ENCODE results near the gene PGBD5.

The PGBD5 gene

GRCh38 chr1:230274254-230274653, 151.9 kb downstream of the PGBD5 start:
- Histone ChIP-seq H2AK5ac (ENCODE audit: low read depth, low read length) (no peak overlapping the region), H2AFZ (ENCODE audit: low read length) (no peak overlapping the region), H4K8ac (ENCODE audit: low read depth, low read length) (no peak overlapping the region), H3K4me3 (ENCODE audit: low read length in 2 of 2) (no peak overlapping the region), H2BK5ac (ENCODE audit: low read length) (no peak overlapping the region), H3K27me3 (ENCODE audit: control insufficient read depth in 3 of 3, insufficient read depth in 3 of 3, low read depth in 1 of 3, low read length in 3 of 3) (no peaks in the 10 kb centered on the region), H2BK12ac (ENCODE audit: low read length) (no peak overlapping the region), H2BK15ac (ENCODE audit: low read length) (no peak overlapping the region), H3K4me1 (ENCODE audit: control insufficient read depth in 2 of 2, insufficient read depth in 1 of 2, low read depth in 1 of 2, low read length in 2 of 2) (peaks cover 11 to 20% of the 10 kb centered on the region in 2 donors), H4K91ac (ENCODE audit: low read depth, low read length, poor library complexity) (no peak overlapping the region), H3K4ac (ENCODE audit: low read length) (no peak overlapping the region), H3K79me1 (ENCODE audit: low read depth, low read length) (peaks cover 2% of the 10 kb centered on the region), H3K9ac (ENCODE audit: low read depth, low read length, poor library complexity) (no peak overlapping the region), H3K27ac (replicated peaks; ENCODE audit: low read length) (no peak overlapping the region), H3K9me3 (replicated peaks in 1 of 2; ENCODE audit: control insufficient read depth in 2 of 2, insufficient read depth in 1 of 2, low read depth in 1 of 2, low read length in 2 of 2) (no peaks in the 10 kb centered on the region), H3K14ac (ENCODE audit: low read length) (no peak overlapping the region), H3K4me2 (ENCODE audit: insufficient read depth, low read length, poor library complexity, severe bottlenecking) (no peak overlapping the region), H3K36me3 (replicated peaks in 1 of 2; ENCODE audit: control insufficient read depth in 2 of 2, insufficient read depth in 2 of 2, low read length in 2 of 2) (peaks cover 3 to 38% of the 10 kb centered on the region in 2 donors), H3K23ac (ENCODE audit: low read depth, low read length, poor library complexity) (no peak overlapping the region), H2BK120ac (ENCODE audit: low read depth, low read length) (no peak overlapping the region), H3K18ac (ENCODE audit: low read length) (no peak overlapping the region)
- no CpG with 5 or more reads among the region's 15 CpGs for WGBS, 2 donors (ENCODE audit: extremely low coverage in 2 of 2, insufficient read length in 2 of 2, insufficient replicate concordance in 1 of 2)
- no peak for DNase-seq (ENCODE audit: low spot score)

- no peak overlapping the region for H2AK5ac ChIP-seq (ENCODE audit: low read depth, low read length)
- H3K4me1 ChIP-seq (ENCODE audit: control insufficient read depth in 2 of 2, insufficient read depth in 1 of 2, low read depth in 1 of 2, low read length in 2 of 2), result peaks cover 13 to 17% of the 10 kb centered on the region in 2 donors
- no peak overlapping the region for H3K14ac ChIP-seq (ENCODE audit: low read length)
- no peak overlapping the region for H3K9ac ChIP-seq (ENCODE audit: low read depth, low read length, poor library complexity)
- H3K27me3 ChIP-seq (ENCODE audit: control insufficient read depth in 3 of 3, insufficient read depth in 3 of 3, low read depth in 1 of 3, low read length in 3 of 3), result no peaks in the 10 kb centered on the region
- no peak overlapping the region for H2BK120ac ChIP-seq (ENCODE audit: low read depth, low read length)
- DNase-seq (ENCODE audit: low spot score), result no peak
- no peaks in the 10 kb centered on the region for H3K9me3 ChIP-seq (replicated peaks in 1 of 2; ENCODE audit: control insufficient read depth in 2 of 2, insufficient read depth in 1 of 2, low read depth in 1 of 2, low read length in 2 of 2)
- H2AFZ ChIP-seq (ENCODE audit: low read length), result no peak overlapping the region
- H3K79me1 ChIP-seq (ENCODE audit: low read depth, low read length), result peaks cover 2% of the 10 kb centered on the region
- no peak overlapping the region for H2BK15ac ChIP-seq (ENCODE audit: low read length)
- no peak overlapping the region for H3K23ac ChIP-seq (ENCODE audit: low read depth, low read length, poor library complexity)
- no peak overlapping the region for H3K18ac ChIP-seq (ENCODE audit: low read length)
- no peak overlapping the region for H3K4me2 ChIP-seq (ENCODE audit: insufficient read depth, low read length, poor library complexity, severe bottlenecking)
- H4K8ac ChIP-seq (ENCODE audit: low read depth, low read length), result no peak overlapping the region
- H4K91ac ChIP-seq (ENCODE audit: low read depth, low read length, poor library complexity), result no peak overlapping the region
- H2BK12ac ChIP-seq (ENCODE audit: low read length), result no peak overlapping the region
- H2BK5ac ChIP-seq (ENCODE audit: low read length), result no peak overlapping the region
- no CpG with 5 or more reads among the region's 7 CpGs for WGBS, 2 donors (ENCODE audit: extremely low coverage in 2 of 2, insufficient read length in 2 of 2, insufficient replicate concordance in 1 of 2)
- no peak overlapping the region for H3K4me3 ChIP-seq (ENCODE audit: low read length in 2 of 2)
- H3K4ac ChIP-seq (ENCODE audit: low read length), result no peak overlapping the region
- no peak overlapping the region for H3K27ac ChIP-seq (replicated peaks; ENCODE audit: low read length)
- peaks cover 3 to 31% of the 10 kb centered on the region in 2 donors for H3K36me3 ChIP-seq (replicated peaks in 1 of 2; ENCODE audit: control insufficient read depth in 2 of 2, insufficient read depth in 2 of 2, low read length in 2 of 2)
These were observed 152.9 kb downstream of the PGBD5 start for GRCh38 chr1:230273141-230273710.

DNA sequence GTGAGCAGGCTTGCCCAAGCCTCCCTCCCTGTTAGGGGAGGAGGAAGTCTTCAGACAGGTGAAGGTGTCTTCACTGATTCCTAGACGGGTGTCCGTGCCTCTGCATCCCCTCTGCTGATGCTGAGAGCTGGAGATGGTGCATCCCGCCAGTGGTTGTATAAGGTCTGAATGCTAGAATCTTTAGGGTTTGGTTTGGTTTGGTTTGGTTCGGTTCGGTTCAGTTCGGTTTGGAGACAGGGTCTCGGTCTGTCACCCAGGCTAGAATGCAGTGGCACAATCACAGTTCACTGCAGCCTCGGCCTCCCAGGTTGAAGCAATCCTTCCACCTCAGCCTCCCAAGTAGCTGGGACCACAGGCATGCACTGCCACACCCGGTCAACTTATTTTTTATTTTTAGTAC, 153.6 kb downstream of the PGBD5 start:
- H3K4me2 ChIP-seq (ENCODE audit: insufficient read depth, low read length, poor library complexity, severe bottlenecking), result no peak overlapping the region
- H3K9me3 ChIP-seq (replicated peaks in 1 of 2; ENCODE audit: control insufficient read depth in 2 of 2, insufficient read depth in 1 of 2, low read depth in 1 of 2, low read length in 2 of 2), result peaks cover 0 to 1% of the 10 kb centered on the region in 2 donors
- no peak overlapping the region for H3K14ac ChIP-seq (ENCODE audit: low read length)
- no peak overlapping the region for H2AFZ ChIP-seq (ENCODE audit: low read length)
- H3K9ac ChIP-seq (ENCODE audit: low read depth, low read length, poor library complexity), result no peak overlapping the region
- peaks cover 3% of the 10 kb centered on the region for H3K79me1 ChIP-seq (ENCODE audit: low read depth, low read length)
- H2BK12ac ChIP-seq (ENCODE audit: low read length), result no peak overlapping the region
- no peak overlapping the region for H3K4me3 ChIP-seq (ENCODE audit: low read length in 2 of 2)
- no peak overlapping the region for H2AK5ac ChIP-seq (ENCODE audit: low read depth, low read length)
- H3K4me1 ChIP-seq (ENCODE audit: control insufficient read depth in 2 of 2, insufficient read depth in 1 of 2, low read depth in 1 of 2, low read length in 2 of 2), result peaks cover 10 to 12% of the 10 kb centered on the region in 2 donors
- no peak overlapping the region for H3K4ac ChIP-seq (ENCODE audit: low read length)
- H3K23ac ChIP-seq (ENCODE audit: low read depth, low read length, poor library complexity), result no peak overlapping the region
- H4K91ac ChIP-seq (ENCODE audit: low read depth, low read length, poor library complexity), result no peak overlapping the region
- H3K27me3 ChIP-seq (ENCODE audit: control insufficient read depth in 3 of 3, insufficient read depth in 3 of 3, low read depth in 1 of 3, low read length in 3 of 3), result no peaks in the 10 kb centered on the region
- H2BK5ac ChIP-seq (ENCODE audit: low read length), result no peak overlapping the region
- peaks cover 3 to 34% of the 10 kb centered on the region in 2 donors for H3K36me3 ChIP-seq (replicated peaks in 1 of 2; ENCODE audit: control insufficient read depth in 2 of 2, insufficient read depth in 2 of 2, low read length in 2 of 2)
- DNase-seq (ENCODE audit: low spot score), result no peak
- H3K27ac ChIP-seq (replicated peaks; ENCODE audit: low read length), result no peak overlapping the region
- no peak overlapping the region for H2BK120ac ChIP-seq (ENCODE audit: low read depth, low read length)
- H4K8ac ChIP-seq (ENCODE audit: low read depth, low read length), result no peak overlapping the region
- H3K18ac ChIP-seq (ENCODE audit: low read length), result no peak overlapping the region
- no CpG with 5 or more reads among the region's 9 CpGs for WGBS, 2 donors (ENCODE audit: extremely low coverage in 2 of 2, insufficient read length in 2 of 2, insufficient replicate concordance in 1 of 2)
- H2BK15ac ChIP-seq (ENCODE audit: low read length), result no peak overlapping the region

DNA sequence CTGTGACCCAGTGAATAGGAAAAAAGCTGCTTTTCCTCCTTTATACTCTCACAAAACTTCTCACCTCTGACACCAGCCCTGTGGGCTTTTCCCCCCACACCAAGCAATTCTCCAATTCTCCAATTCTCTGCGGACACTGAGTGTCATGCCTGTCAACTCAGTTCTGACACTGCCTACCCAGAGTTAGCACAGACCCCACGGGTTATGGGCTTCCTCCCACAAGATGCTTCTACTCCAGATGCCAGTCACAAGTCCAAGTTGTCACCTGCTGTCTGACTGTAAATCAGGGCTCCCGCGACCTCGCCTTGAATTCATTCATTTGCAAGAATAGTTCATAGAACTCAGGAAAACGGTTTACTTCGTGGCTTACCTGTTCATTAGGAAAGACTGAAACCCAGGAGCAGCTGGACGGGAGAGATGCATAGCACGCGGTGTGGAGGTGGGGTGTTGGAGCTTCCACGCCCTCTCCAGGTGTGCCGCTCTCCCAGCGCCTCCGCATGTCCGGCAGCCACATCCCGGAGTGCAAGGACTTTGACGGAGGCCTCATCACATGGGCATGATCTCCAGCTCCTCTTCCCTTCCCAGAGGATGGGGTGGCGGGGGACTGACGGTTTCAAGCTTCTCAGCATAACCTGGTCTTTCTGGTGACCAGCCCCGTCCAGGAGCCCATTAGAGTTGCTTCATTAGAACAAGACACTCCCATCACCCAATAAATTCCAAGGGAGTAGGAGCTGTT, 154.7 kb downstream of the PGBD5 start:
- Histone ChIP-seq H2BK15ac (ENCODE audit: low read length) (no peak overlapping the region), H3K9ac (ENCODE audit: low read depth, low read length, poor library complexity) (peak overlapping the region; percentile 27), H3K79me1 (ENCODE audit: low read depth, low read length) (peaks cover 5% of the 10 kb centered on the region), H3K4me1 (ENCODE audit: control insufficient read depth in 2 of 2, insufficient read depth in 1 of 2, low read depth in 1 of 2, low read length in 2 of 2) (peaks cover 3 to 5% of the 10 kb centered on the region in 2 donors), H3K9me3 (replicated peaks in 1 of 2; ENCODE audit: control insufficient read depth in 2 of 2, insufficient read depth in 1 of 2, low read depth in 1 of 2, low read length in 2 of 2) (peaks cover 0 to 1% of the 10 kb centered on the region in 2 donors), H3K23ac (ENCODE audit: low read depth, low read length, poor library complexity) (no peak overlapping the region), H3K36me3 (replicated peaks in 1 of 2; ENCODE audit: control insufficient read depth in 2 of 2, insufficient read depth in 2 of 2, low read length in 2 of 2) (peaks cover 3 to 36% of the 10 kb centered on the region in 2 donors), H2BK5ac (ENCODE audit: low read length) (no peak overlapping the region), H3K4me2 (ENCODE audit: insufficient read depth, low read length, poor library complexity, severe bottlenecking) (no peak overlapping the region), H2BK120ac (ENCODE audit: low read depth, low read length) (no peak overlapping the region), H3K27ac (replicated peaks; ENCODE audit: low read length) (no peak overlapping the region), H3K4me3 (ENCODE audit: low read length in 2 of 2) (no peak overlapping the region), H3K4ac (ENCODE audit: low read length) (no peak overlapping the region), H2AK5ac (ENCODE audit: low read depth, low read length) (no peak overlapping the region), H4K8ac (ENCODE audit: low read depth, low read length) (no peak overlapping the region), H3K18ac (ENCODE audit: low read length) (no peak overlapping the region), H3K27me3 (ENCODE audit: control insufficient read depth in 3 of 3, insufficient read depth in 3 of 3, low read depth in 1 of 3, low read length in 3 of 3) (no peaks in the 10 kb centered on the region), H2BK12ac (ENCODE audit: low read length) (no peak overlapping the region), H3K14ac (ENCODE audit: low read length) (peak overlapping the region; percentile 14), H4K91ac (ENCODE audit: low read depth, low read length, poor library complexity) (no peak overlapping the region), H2AFZ (ENCODE audit: low read length) (no peak overlapping the region)
- no CpG with 5 or more reads among the region's 20 CpGs for WGBS, 2 donors (ENCODE audit: extremely low coverage in 2 of 2, insufficient read length in 2 of 2, insufficient replicate concordance in 1 of 2)
- no peak for DNase-seq (ENCODE audit: low spot score)
